HCT116 (cell line): ENCODE data around the gene TCF7L2. TPM values are rescaled to one million over a fixed set of nuclear protein-coding genes. Genes with fewer than 3 reads are reported as not detected.

ENCODE experiments used
- ATAC-seq: fragments of 200-7000 bp; cut with Tn5 transposase; 2 replicates; pipeline ENCODE4 v1.9.1; 2020; ENCODE audit warnings: mild to moderate bottlenecking, moderate library complexity
- BruUV-seq: library from RNA; stranded (reverse); fragments of 400-500 nt; replicated peaks from 2 replicates; lab custom pipeline; 2021; lab: Mats Ljungman, UMichigan
- CTCF ChIA-PET: fragments of 300-600 bp; sonication (Branson Sonifier 250); formaldehyde crosslinking; loops from one replicate; lab custom pipeline; 2021; ENCODE audit warnings: antibody characterized with exemption; lab: Charles Lee
- POLR2A ChIA-PET: fragments of 300-600, 350-600 bp; sonication (Branson Sonifier 250); formaldehyde crosslinking; loops from one replicate; lab custom pipeline; 2021; ENCODE audit warnings: antibody characterized with exemption; lab: Charles Lee
- RAD21 ChIA-PET, 2 experiments: fragments of 300-600 bp; sonication (Branson Sonifier 250); formaldehyde crosslinking; loops; one replicate each; lab custom pipeline; 2023; ENCODE audit warnings: low total read pairs in 2 of 2; ENCODE audit not compliant: uncharacterized antibody in 2 of 2, unreplicated experiment in 2 of 2, low non-redundant PET in 1 of 2; lab: Charles Lee
- DNase-seq: peaks from one replicate; pipeline ENCODE4 v3.0.0-alpha.2; 2010; ENCODE audit warnings: low read depth, low spot score
- H2AFZ ChIP-seq: fragments of 200-600 bp; shearing (Covaris generic), sonication (generic); 2 replicates; pipeline ENCODE4 v1.6.1; 2017; ENCODE audit warnings: low read depth, mixed run types, mixed read lengths, antibody characterized with exemption, low read length; ENCODE audit not compliant: poor library complexity, severe bottlenecking
- H3K27ac ChIP-seq: 2 replicates; pipeline ENCODE4 v1.5.1; 2012; ENCODE audit warnings: low read depth, low read length
- H3K27me3 ChIP-seq: fragments of 200-600 bp; sonication (generic); 2 replicates; pipeline ENCODE4 v1.6.1; 2016; ENCODE audit warnings: mixed run types, low read length, mixed read lengths; ENCODE audit not compliant: insufficient read depth
- H3K36me3 ChIP-seq, 2 experiments: fragments of 200-500 bp in 1 of 2; fragments of 200-600 bp in 1 of 2; sonication (Bioruptor generic) in 1 of 2; sonication (generic) in 1 of 2; 2 replicates each; pipeline versions ENCODE4 v1.5.1 to v1.6.1; 2014 to 2016; ENCODE audit warnings: low read length in 2 of 2, inconsistent platforms in 1 of 2, mixed read lengths in 1 of 2, mixed run types in 1 of 2; ENCODE audit not compliant: insufficient read depth in 2 of 2, control insufficient read depth in 1 of 2
- H3K4me1 ChIP-seq, 2 experiments: fragments of 200-600 bp in 1 of 2; sonication (generic) in 1 of 2; 2 replicates each; pipeline versions ENCODE4 v1.5.1 to v1.6.1; 2012 to 2017; ENCODE audit warnings: low read length in 2 of 2, inconsistent platforms in 1 of 2, mild to moderate bottlenecking in 1 of 2, mixed read lengths in 1 of 2, mixed run types in 1 of 2, moderate library complexity in 1 of 2; ENCODE audit not compliant: insufficient read depth in 2 of 2, control insufficient read depth in 1 of 2
- H3K4me2 ChIP-seq: fragments of 200-600 bp; sonication (generic); 2 replicates; pipeline ENCODE4 v1.6.1; 2017; ENCODE audit warnings: mixed run types, low read length, mixed read lengths
- H3K4me3 ChIP-seq, 2 experiments: fragments of 200-600 bp in 1 of 2; sonication (generic) in 1 of 2; replicated peaks in 1 of 2; 2 replicates each; pipeline ENCODE4 v1.5.1; 2011 to 2016; ENCODE audit warnings: low read length in 2 of 2, control low read depth in 1 of 2, low read depth in 1 of 2, mild to moderate bottlenecking in 1 of 2, mixed read lengths in 1 of 2, mixed run types in 1 of 2
- H3K79me2 ChIP-seq: fragments of 200-600 bp; sonication (generic); 2 replicates; pipeline ENCODE4 v1.6.1; 2017; ENCODE audit warnings: mild to moderate bottlenecking, mixed run types, low read length, moderate library complexity, mixed read lengths; ENCODE audit not compliant: insufficient read depth
- H3K9ac ChIP-seq: fragments of 200-600 bp; sonication (generic); 2 replicates; pipeline ENCODE4 v1.6.1; 2016; ENCODE audit warnings: low read length, mixed read lengths
- H3K9me2 ChIP-seq: fragments of 200-600 bp; sonication (generic), shearing (Covaris generic); 2 replicates; pipeline ENCODE4 v1.6.1; 2017; ENCODE audit warnings: mixed run types, mild to moderate bottlenecking, moderate library complexity; ENCODE audit not compliant: insufficient read depth
- H3K9me3 ChIP-seq, 2 experiments: fragments of 200-500 bp in 1 of 2; fragments of 200-600 bp in 1 of 2; sonication (Bioruptor generic) in 1 of 2; sonication (generic) in 1 of 2; 2 replicates each; pipeline ENCODE4 v1.6.1; 2014 to 2017; ENCODE audit warnings: low read length in 2 of 2, mixed read lengths in 2 of 2, inconsistent platforms in 1 of 2, low read depth in 1 of 2, mild to moderate bottlenecking in 1 of 2, mixed run types in 1 of 2, moderate library complexity in 1 of 2; ENCODE audit not compliant: control insufficient read depth in 1 of 2, insufficient read depth in 1 of 2
- H4K20me1 ChIP-seq: fragments of 200-600 bp; sonication (generic), shearing (Covaris generic); 2 replicates; pipeline ENCODE4 v1.6.1; 2017; ENCODE audit warnings: mixed run types, mild to moderate bottlenecking, moderate library complexity; ENCODE audit not compliant: insufficient read depth
- ATF3 ChIP-seq: IDR thresholded peaks from 2 replicates; pipeline ENCODE4 v1.6.1; 2012
- CBX3 ChIP-seq: IDR thresholded peaks from 2 replicates; pipeline ENCODE4 v1.6.1; 2012; ENCODE audit warnings: low read depth
- EZH2 ChIP-seq: fragments of 200-600 bp; sonication (generic); IDR thresholded peaks from 2 replicates; pipeline ENCODE4 v1.6.1; 2017; ENCODE audit warnings: antibody characterized with exemption, mixed run types
- EZH2phosphoT487 ChIP-seq: fragments of 200-600 bp; IDR thresholded peaks from 2 replicates; pipeline ENCODE4 v1.6.1; 2018; ENCODE audit warnings: antibody characterized with exemption, borderline replicate concordance
- JUND ChIP-seq: IDR thresholded peaks from 2 replicates; pipeline ENCODE4 v1.6.1; 2012
- POLR2A ChIP-seq: IDR thresholded peaks from 2 replicates; pipeline ENCODE4 v1.7.0; 2011; ENCODE audit warnings: borderline replicate concordance; ENCODE audit not compliant: insufficient read depth, insufficient read length; ENCODE audit errors: extremely low read depth
- POLR2AphosphoS5 ChIP-seq: IDR thresholded peaks from 2 replicates; pipeline ENCODE4 v1.6.1; 2011; ENCODE audit warnings: mild to moderate bottlenecking, low read depth, low read length, moderate library complexity
- SRF ChIP-seq: IDR thresholded peaks from 2 replicates; pipeline ENCODE4 v1.6.1; 2012; ENCODE audit warnings: low read depth
- YY1 ChIP-seq: IDR thresholded peaks from 2 replicates; pipeline ENCODE4 v1.6.1; 2011; ENCODE audit warnings: low read length, low read depth, moderate library complexity, mild to moderate bottlenecking; ENCODE audit not compliant: insufficient replicate concordance; ENCODE audit errors: extremely low read depth
- ZFX ChIP-seq: fragments of 450-650 bp; IDR thresholded peaks from 2 replicates; pipeline ENCODE4 v1.6.1; 2017
- intact Hi-C: fragments of 100-400 bp; cut with micrococcal nuclease; formaldehyde crosslinking; loops from 2 replicates; pipeline ENCODE4 v1.10.0; 2022
- total RNA-seq: library from RNA; stranded (reverse); gene quantifications from one replicate; pipeline ENCODE4 v1.2.1, GENCODE V29; 2021; ENCODE audit not compliant: unreplicated experiment
- TF ChIP-seq, protein P1 (sequence below): IDR thresholded peaks from 2 replicates; pipeline ENCODE4 v1.6.1; 2011; ENCODE audit warnings: mild to moderate bottlenecking, low read length, moderate library complexity; ENCODE audit not compliant: insufficient replicate concordance; ENCODE audit errors: extremely low read depth
- TF ChIP-seq, protein P2 (sequence below), 3 experiments: fragments of 200-600 bp in 1 of 3; sonication (generic) in 1 of 3; IDR thresholded peaks in 2 of 3; conservative IDR thresholded peaks in 1 of 3; 2 replicates each; pipeline ENCODE4 v1.5.1; 2012 to 2017; ENCODE audit warnings: low read depth in 2 of 3, low read length in 2 of 3, antibody characterized with exemption in 1 of 3, borderline replicate concordance in 1 of 3, control low read depth in 1 of 3, mild to moderate bottlenecking in 1 of 3, mixed read lengths in 1 of 3, mixed run types in 1 of 3, moderate library complexity in 1 of 3; ENCODE audit not compliant: insufficient read depth in 1 of 3

Gene TCF7L2
- total RNA-seq, 1 experiment from 2014 or later: 164 TPM

DNA sequence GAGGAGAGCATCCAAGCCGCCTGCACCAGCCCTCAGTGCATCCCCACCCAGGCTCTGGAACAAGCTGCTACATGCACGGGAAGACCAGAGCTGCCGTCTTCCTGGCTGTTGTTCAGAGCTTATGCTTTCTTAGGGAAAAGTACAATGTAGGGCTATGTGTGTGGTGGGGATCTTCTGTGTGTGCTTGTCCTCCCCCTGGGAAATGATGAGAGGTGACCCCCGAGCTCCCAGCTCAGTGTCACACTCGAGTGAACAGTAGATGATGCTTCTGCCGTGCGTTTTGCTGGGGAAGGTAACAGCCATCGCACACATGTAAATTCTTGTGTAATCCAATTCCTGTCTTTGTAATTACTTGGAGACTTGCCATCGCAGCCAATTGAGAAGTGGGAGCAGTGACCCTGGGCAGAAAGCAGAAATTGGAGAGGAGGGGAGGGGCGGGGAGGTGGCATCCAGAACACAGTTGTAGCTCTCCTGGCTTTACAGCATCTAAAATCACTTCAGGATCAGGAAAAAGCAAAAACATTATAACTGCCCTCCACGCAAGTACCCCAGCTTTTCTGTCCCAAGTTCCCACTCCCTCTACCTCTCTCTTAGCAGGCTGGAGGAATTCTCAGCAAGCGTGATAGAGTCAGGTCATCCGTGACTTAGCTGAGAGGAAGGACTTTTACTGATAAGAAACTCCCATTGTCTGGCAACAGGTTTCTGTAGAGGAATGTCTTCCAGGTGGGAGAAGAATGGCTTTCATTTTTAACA is 149.6 kb downstream of the TCF7L2 start:
- Histone ChIP-seq H3K27ac (no peak overlapping the region), H3K4me3 (no peak overlapping the region), H3K9ac (no peak overlapping the region), H3K36me3 (peaks cover 10 to 60% of the 10 kb centered on the region in 2 experiments; a peak in 3 of 4 replicates), H3K9me3 (no peaks in the 10 kb centered on the region), H3K79me2 (peaks cover 92% of the 10 kb centered on the region), H3K4me2 (no peak overlapping the region), H2AFZ (no peak overlapping the region), H3K9me2 (no peaks in the 10 kb centered on the region), H4K20me1 (peaks cover 10% of the 10 kb centered on the region; the same call in 1 of the 2 replicates), H3K4me1 (peaks cover 15 to 40% of the 10 kb centered on the region in 2 experiments), H3K27me3 (no peaks in the 10 kb centered on the region)
- RAD21 ChIA-PET: no interaction called here
- POLR2A ChIA-PET: interaction anchor here (2.0 kb wide), 1 partner anchor 12 kb away, joined by 4 read pairs; no protein-coding TSS in a partner anchor
- DNase-seq: no peak
- intact Hi-C loops: no loop called here
- CTCF ChIA-PET: interaction anchor here (1.6 kb wide), 1 partner anchor 11 kb away, joined by 6 read pairs; no protein-coding TSS in a partner anchor
- no peak for TF ChIP-seq POLR2AphosphoS5
- no peak for TF ChIP-seq POLR2A
- TF ChIP-seq YY1: no peak
- no peak for TF ChIP-seq EZH2
- TF ChIP-seq CBX3: no peak
- TF ChIP-seq, all 23 proteins: peak for 0
- no peak for ATAC-seq
- BruUV-seq: no TSS peak

DNA sequence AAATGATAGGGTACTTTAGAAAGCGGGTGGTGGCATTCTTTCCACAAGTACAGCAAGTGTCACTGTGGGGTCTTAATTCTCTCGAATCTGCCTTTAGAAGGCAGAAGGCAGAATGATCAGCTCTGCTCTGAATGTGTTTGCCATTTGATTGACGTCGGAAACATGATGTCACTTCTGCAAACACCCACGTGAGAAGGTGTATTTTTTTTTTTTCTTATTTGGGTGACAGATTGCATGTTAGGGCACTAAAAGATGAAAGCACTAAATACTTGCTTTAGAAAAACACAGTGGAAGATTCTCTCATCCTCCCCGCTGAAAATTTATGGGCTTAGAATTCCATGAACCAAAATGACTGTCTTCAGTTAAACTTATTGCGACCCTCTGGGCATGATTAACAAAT is 150.2 kb downstream of the TCF7L2 start:
- Histone ChIP-seq H3K4me2 (no peak overlapping the region), H3K27me3 (no peaks in the 10 kb centered on the region), H3K9me2 (no peaks in the 10 kb centered on the region), H3K9ac (no peak overlapping the region), H3K27ac (no peak overlapping the region), H4K20me1 (peaks cover 9% of the 10 kb centered on the region; the same call in 1 of the 2 replicates), H3K4me3 (no peak overlapping the region), H2AFZ (no peak overlapping the region), H3K79me2 (peaks cover 92% of the 10 kb centered on the region), H3K36me3 (peaks cover 10 to 56% of the 10 kb centered on the region in 2 experiments; a peak in 3 of 4 replicates), H3K9me3 (no peaks in the 10 kb centered on the region), H3K4me1 (peaks cover 15 to 39% of the 10 kb centered on the region in 2 experiments)
- CTCF ChIA-PET: interaction anchor here (1.6 kb wide), 1 partner anchor 10 kb away, joined by 6 read pairs; no protein-coding TSS in a partner anchor
- intact Hi-C loops: no loop called here
- ATAC-seq (no peak), DNase-seq (no peak)
- POLR2A ChIA-PET: interaction anchor here (2.0 kb wide), 1 partner anchor 13 kb away, joined by 4 read pairs; no protein-coding TSS in a partner anchor
- RAD21 ChIA-PET: no interaction called here
- no TSS peak for BruUV-seq
- no peak for TF ChIP-seq EZH2phosphoT487
- no peak for TF ChIP-seq EZH2
- no peak for TF ChIP-seq SRF
- TF ChIP-seq, protein P1, sequence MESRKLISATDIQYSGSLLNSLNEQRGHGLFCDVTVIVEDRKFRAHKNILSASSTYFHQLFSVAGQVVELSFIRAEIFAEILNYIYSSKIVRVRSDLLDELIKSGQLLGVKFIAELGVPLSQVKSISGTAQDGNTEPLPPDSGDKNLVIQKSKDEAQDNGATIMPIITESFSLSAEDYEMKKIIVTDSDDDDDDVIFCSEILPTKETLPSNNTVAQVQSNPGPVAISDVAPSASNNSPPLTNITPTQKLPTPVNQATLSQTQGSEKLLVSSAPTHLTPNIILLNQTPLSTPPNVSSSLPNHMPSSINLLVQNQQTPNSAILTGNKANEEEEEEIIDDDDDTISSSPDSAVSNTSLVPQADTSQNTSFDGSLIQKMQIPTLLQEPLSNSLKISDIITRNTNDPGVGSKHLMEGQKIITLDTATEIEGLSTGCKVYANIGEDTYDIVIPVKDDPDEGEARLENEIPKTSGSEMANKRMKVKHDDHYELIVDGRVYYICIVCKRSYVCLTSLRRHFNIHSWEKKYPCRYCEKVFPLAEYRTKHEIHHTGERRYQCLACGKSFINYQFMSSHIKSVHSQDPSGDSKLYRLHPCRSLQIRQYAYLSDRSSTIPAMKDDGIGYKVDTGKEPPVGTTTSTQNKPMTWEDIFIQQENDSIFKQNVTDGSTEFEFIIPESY: no peak
- TF ChIP-seq POLR2A: no peak
- TF ChIP-seq ZFX: no peak
- no peak for TF ChIP-seq JUND
- TF ChIP-seq ATF3: no peak
- TF ChIP-seq, protein P2, sequence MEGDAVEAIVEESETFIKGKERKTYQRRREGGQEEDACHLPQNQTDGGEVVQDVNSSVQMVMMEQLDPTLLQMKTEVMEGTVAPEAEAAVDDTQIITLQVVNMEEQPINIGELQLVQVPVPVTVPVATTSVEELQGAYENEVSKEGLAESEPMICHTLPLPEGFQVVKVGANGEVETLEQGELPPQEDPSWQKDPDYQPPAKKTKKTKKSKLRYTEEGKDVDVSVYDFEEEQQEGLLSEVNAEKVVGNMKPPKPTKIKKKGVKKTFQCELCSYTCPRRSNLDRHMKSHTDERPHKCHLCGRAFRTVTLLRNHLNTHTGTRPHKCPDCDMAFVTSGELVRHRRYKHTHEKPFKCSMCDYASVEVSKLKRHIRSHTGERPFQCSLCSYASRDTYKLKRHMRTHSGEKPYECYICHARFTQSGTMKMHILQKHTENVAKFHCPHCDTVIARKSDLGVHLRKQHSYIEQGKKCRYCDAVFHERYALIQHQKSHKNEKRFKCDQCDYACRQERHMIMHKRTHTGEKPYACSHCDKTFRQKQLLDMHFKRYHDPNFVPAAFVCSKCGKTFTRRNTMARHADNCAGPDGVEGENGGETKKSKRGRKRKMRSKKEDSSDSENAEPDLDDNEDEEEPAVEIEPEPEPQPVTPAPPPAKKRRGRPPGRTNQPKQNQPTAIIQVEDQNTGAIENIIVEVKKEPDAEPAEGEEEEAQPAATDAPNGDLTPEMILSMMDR (IDR thresholded peaks at IDR 0.05 in 2 of 3, conservative IDR thresholded peaks at IDR 0.05 in 1 of 3; ENCODE audit: borderline replicate concordance in 1 of 3, insufficient read depth in 1 of 3, low read depth in 2 of 3, low read length in 2 of 3): no peak
